HepG2 (cell line): Measurements from ENCODE around the gene WSB1. TPM values are rescaled to one million over a fixed set of nuclear protein-coding genes. Genes with fewer than 3 reads are reported as not detected.

Source experiments
- ATAC-seq: fragments of 200-7000 bp; cut with Tn5 transposase; 3 replicates; pipeline ENCODE4 v1.9.1; 2020; ENCODE audit warnings: mild to moderate bottlenecking, moderate library complexity
- BruUV-seq: library from RNA; stranded (reverse); fragments of 400-500 nt; replicated peaks from 2 replicates; lab custom pipeline; 2021; lab: Mats Ljungman, UMichigan
- CTCF ChIA-PET: fragments of 300-600 bp; formaldehyde crosslinking; extraction: SDS; loops from one replicate; lab custom pipeline; 2021; ENCODE audit warnings: low total read pairs, inconsistent platforms, low intra/inter-chr PET ratio; lab: Yijun Ruan, JAX
- POLR2A ChIA-PET: fragments of 350-600 bp; sonication (Branson Sonifier 250); formaldehyde crosslinking; loops from one replicate; lab custom pipeline; 2020; ENCODE audit warnings: antibody characterized with exemption, inconsistent platforms; lab: Yijun Ruan, JAX
- DNase-seq: peaks from one replicate; pipeline ENCODE4 v3.0.0-alpha.2; 2015; ENCODE audit warnings: low spot score
- FAIRE-seq: peaks from 3 replicates; lab custom pipeline; 2011; peaks lifted over from hg19 to GRCh38; lab: Jason Lieb, UNC
- H2AFZ ChIP-seq: one replicate; pipeline ENCODE4 v1.6.1; 2011; ENCODE audit warnings: low read length, inconsistent platforms
- H3K27ac ChIP-seq: fragments of 300-600 bp; 3 replicates; pipeline ENCODE4 v1.8.0; 2011; ENCODE audit warnings: mixed run types, mild to moderate bottlenecking, mixed read lengths, low read length, inconsistent platforms; ENCODE audit not compliant: insufficient read depth; ENCODE audit errors: extremely low read length
- H3K27me3 ChIP-seq, 2 experiments: fragments of 200-600 bp in 1 of 2; 2 replicates in 1 of 2; 3 replicates in 1 of 2; pipeline versions ENCODE4 v1.6.0 to v1.8.0; 2011; ENCODE audit warnings: low read length in 2 of 2, mild to moderate bottlenecking in 2 of 2, moderate library complexity in 2 of 2, inconsistent platforms in 1 of 2; ENCODE audit not compliant: insufficient read depth in 2 of 2, control insufficient read depth in 1 of 2
- H3K36me3 ChIP-seq, 2 experiments: fragments of 200-600 bp in 1 of 2; replicated peaks in 1 of 2; 2 replicates in 1 of 2; 3 replicates in 1 of 2; pipeline versions ENCODE4 v1.5.1 to v1.8.0; 2011; ENCODE audit warnings: low read length in 2 of 2, inconsistent platforms in 1 of 2; ENCODE audit not compliant: insufficient read depth in 2 of 2, control insufficient read depth in 1 of 2
- H3K4me1 ChIP-seq: 2 replicates; pipeline ENCODE4 v1.5.1; 2012; ENCODE audit warnings: low read length, inconsistent platforms; ENCODE audit not compliant: insufficient read depth
- H3K4me2 ChIP-seq: 2 replicates; pipeline ENCODE4 v1.6.0; 2011; ENCODE audit warnings: low read depth, low read length, inconsistent platforms
- H3K4me3 ChIP-seq, 3 experiments: fragments of 200-600 bp in 1 of 3; sonication (generic), shearing (Covaris generic) in 1 of 3; replicated peaks in 1 of 3; 2 replicates each; pipeline ENCODE4 v1.5.1; 2011 to 2016; ENCODE audit warnings: low read length in 3 of 3, inconsistent platforms in 2 of 3, low read depth in 2 of 3, mild to moderate bottlenecking in 2 of 3, control low read depth in 1 of 3, mixed read lengths in 1 of 3; ENCODE audit not compliant: insufficient read depth in 1 of 3
- H3K79me2 ChIP-seq: one replicate; pipeline ENCODE4 v1.6.1; 2011; ENCODE audit warnings: low read length, inconsistent platforms; ENCODE audit not compliant: insufficient read depth
- H3K9ac ChIP-seq: 2 replicates; pipeline ENCODE4 v1.6.0; 2011; ENCODE audit warnings: mild to moderate bottlenecking, low read depth, low read length, inconsistent platforms; ENCODE audit not compliant: insufficient read depth
- H3K9me3 ChIP-seq: 2 replicates; pipeline ENCODE4 v1.5.1; 2012; ENCODE audit warnings: mild to moderate bottlenecking, low read length
- H4K20me1 ChIP-seq: 2 replicates; pipeline ENCODE4 v1.6.0; 2011; ENCODE audit warnings: inconsistent platforms, mild to moderate bottlenecking, low read length, moderate library complexity; ENCODE audit not compliant: insufficient read depth
- FOXK1 ChIP-seq: sonication (generic); formaldehyde crosslinking; IDR thresholded peaks from 2 replicates; pipeline ENCODE4 v1.4.0; 2020; ENCODE audit warnings: low read depth, missing genetic modification reagents, borderline replicate concordance
- FOXO1 ChIP-seq: sonication (generic); formaldehyde crosslinking; IDR thresholded peaks from 2 replicates; pipeline ENCODE4 v1.4.0; 2020; ENCODE audit warnings: missing genetic modification reagents
- HES4 ChIP-seq: sonication (generic); formaldehyde crosslinking; IDR thresholded peaks from 2 replicates; pipeline ENCODE4 v1.9.0; 2021; ENCODE audit warnings: mild to moderate bottlenecking, missing genetic modification reagents, borderline replicate concordance
- PHF20 ChIP-seq: sonication (generic); formaldehyde crosslinking; IDR thresholded peaks from 2 replicates; pipeline ENCODE4 v1.5.0; 2020; ENCODE audit warnings: mild to moderate bottlenecking, missing genetic modification reagents
- ZNF18 ChIP-seq: sonication (generic); formaldehyde crosslinking; IDR thresholded peaks from 2 replicates; pipeline ENCODE4 v1.8.0; 2022; ENCODE audit warnings: mild to moderate bottlenecking, missing genetic modification reagents; ENCODE audit not compliant: insufficient replicate concordance
- WGBS: methylation state at CpG from one replicate; pipeline ENCODE4 v1.1.6; 2017; ENCODE audit warnings: low lambda C conversion rate; 5-methylcytosine and 5-hydroxymethylcytosine counted together
- in situ Hi-C: cut with HindIII; loops from 2 replicates; pipeline ENCODE4 v1.10.0; 2017; ENCODE audit warnings: low pct_unique_long_range_greater_than_20kb; ENCODE audit not compliant: extremely low pct_ligation_motif_present
- intact Hi-C: fragments of 100-400 bp; cut with micrococcal nuclease; formaldehyde crosslinking; loops from one replicate; pipeline ENCODE4 v1.10.0; 2022; ENCODE audit not compliant: unreplicated experiment
- polyA plus RNA-seq, 8 experiments: library from polyadenylated mRNA; depleted of rRNA in 3 of 8; stranded (reverse) in 7 of 8; unstranded in 1 of 8; fragments of >200 nt; fragmentation: Illumina TruSeq in 4 of 8; extraction: Trizol in 4 of 8; gene quantifications; 2 replicates each; pipeline versions ENCODE4 v1.2.1 to v1.2.3, GENCODE V29; 2011 to 2016; ENCODE audit warnings: low read depth in 4 of 8, missing spikeins in 1 of 8, mixed read lengths in 1 of 8; ENCODE audit not compliant: insufficient read depth in 1 of 8
- total RNA-seq, 5 experiments: library from RNA; depleted of rRNA; stranded (reverse); fragments of >200 nt; fragmentation: Illumina TruSeq; extraction: Trizol; gene quantifications; 2 replicates each; pipeline ENCODE4 v1.2.3, GENCODE V29; 2016; ENCODE audit warnings: low read depth in 1 of 5
- TF ChIP-seq, protein P1 (sequence below): sonication (generic); formaldehyde crosslinking; IDR thresholded peaks from 2 replicates; pipeline ENCODE4 v1.5.0; 2020; ENCODE audit warnings: mild to moderate bottlenecking, missing genetic modification reagents, borderline replicate concordance

Gene WSB1
- total and polyA plus RNA-seq, 2 of the 13 experiments (the other 11 are each of a cell fraction or from before 2014, with no cell fraction given): 81.3 to 294 TPM

GRCh38 chr17:27348196-27348595 is 54.3 kb downstream of the WSB1 start:
- ATAC-seq (no peak), DNase-seq (no peak), FAIRE-seq (no peak)
- H3K4me3 ChIP-seq: no peak overlapping the region
- no peak overlapping the region for H3K4me2 ChIP-seq
- H3K9ac ChIP-seq: no peak overlapping the region
- TF ChIP-seq HES4 (CRISPR knock-in tag) (no peak), PHF20 (no peak), ZNF18 (CRISPR knock-in tag) (no peak), FOXK1 (CRISPR knock-in tag) (no peak), FOXO1 (CRISPR knock-in tag) (no peak)
- TF ChIP-seq, protein P1, sequence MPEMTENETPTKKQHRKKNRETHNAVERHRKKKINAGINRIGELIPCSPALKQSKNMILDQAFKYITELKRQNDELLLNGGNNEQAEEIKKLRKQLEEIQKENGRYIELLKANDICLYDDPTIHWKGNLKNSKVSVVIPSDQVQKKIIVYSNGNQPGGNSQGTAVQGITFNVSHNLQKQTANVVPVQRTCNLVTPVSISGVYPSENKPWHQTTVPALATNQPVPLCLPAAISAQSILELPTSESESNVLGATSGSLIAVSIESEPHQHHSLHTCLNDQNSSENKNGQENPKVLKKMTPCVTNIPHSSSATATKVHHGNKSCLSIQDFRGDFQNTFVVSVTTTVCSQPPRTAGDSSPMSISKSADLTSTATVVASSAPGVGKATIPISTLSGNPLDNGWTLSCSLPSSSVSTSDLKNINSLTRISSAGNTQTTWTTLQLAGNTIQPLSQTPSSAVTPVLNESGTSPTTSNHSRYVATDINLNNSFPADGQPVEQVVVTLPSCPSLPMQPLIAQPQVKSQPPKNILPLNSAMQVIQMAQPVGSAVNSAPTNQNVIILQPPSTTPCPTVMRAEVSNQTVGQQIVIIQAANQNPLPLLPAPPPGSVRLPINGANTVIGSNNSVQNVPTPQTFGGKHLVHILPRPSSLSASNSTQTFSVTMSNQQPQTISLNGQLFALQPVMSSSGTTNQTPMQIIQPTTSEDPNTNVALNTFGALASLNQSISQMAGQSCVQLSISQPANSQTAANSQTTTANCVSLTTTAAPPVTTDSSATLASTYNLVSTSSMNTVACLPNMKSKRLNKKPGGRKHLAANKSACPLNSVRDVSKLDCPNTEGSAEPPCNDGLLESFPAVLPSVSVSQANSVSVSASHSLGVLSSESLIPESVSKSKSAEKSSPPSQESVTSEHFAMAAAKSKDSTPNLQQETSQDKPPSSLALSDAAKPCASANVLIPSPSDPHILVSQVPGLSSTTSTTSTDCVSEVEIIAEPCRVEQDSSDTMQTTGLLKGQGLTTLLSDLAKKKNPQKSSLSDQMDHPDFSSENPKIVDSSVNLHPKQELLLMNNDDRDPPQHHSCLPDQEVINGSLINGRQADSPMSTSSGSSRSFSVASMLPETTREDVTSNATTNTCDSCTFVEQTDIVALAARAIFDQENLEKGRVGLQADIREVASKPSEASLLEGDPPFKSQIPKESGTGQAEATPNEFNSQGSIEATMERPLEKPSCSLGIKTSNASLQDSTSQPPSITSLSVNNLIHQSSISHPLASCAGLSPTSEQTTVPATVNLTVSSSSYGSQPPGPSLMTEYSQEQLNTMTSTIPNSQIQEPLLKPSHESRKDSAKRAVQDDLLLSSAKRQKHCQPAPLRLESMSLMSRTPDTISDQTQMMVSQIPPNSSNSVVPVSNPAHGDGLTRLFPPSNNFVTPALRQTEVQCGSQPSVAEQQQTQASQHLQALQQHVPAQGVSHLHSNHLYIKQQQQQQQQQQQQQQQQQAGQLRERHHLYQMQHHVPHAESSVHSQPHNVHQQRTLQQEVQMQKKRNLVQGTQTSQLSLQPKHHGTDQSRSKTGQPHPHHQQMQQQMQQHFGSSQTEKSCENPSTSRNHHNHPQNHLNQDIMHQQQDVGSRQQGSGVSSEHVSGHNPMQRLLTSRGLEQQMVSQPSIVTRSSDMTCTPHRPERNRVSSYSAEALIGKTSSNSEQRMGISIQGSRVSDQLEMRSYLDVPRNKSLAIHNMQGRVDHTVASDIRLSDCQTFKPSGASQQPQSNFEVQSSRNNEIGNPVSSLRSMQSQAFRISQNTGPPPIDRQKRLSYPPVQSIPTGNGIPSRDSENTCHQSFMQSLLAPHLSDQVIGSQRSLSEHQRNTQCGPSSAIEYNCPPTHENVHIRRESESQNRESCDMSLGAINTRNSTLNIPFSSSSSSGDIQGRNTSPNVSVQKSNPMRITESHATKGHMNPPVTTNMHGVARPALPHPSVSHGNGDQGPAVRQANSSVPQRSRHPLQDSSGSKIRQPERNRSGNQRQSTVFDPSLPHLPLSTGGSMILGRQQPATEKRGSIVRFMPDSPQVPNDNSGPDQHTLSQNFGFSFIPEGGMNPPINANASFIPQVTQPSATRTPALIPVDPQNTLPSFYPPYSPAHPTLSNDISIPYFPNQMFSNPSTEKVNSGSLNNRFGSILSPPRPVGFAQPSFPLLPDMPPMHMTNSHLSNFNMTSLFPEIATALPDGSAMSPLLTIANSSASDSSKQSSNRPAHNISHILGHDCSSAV (CRISPR knock-in tag): no peak
- no peak overlapping the region for H2AFZ ChIP-seq
- H3K27ac ChIP-seq: no peak overlapping the region
- H3K36me3 ChIP-seq: no peaks in the 10 kb centered on the region
- 98% methylated on average over 2 of the region's 2 CpGs for WGBS
- POLR2A ChIA-PET: interaction anchor here (0.6 kb wide), 1 partner anchor 18 kb away, joined by 4 read pairs; no protein-coding TSS in a partner anchor
- CTCF ChIA-PET: no interaction called here
- peaks cover 33% of the 10 kb centered on the region for H3K4me1 ChIP-seq
- H3K79me2 ChIP-seq: peaks cover 8% of the 10 kb centered on the region
- intact Hi-C loops: no loop called here
- in situ Hi-C loops: no loop called here
- no TSS peak for BruUV-seq
- H4K20me1 ChIP-seq: no peaks in the 10 kb centered on the region
- no peaks in the 10 kb centered on the region for H3K27me3 ChIP-seq
- H3K9me3 ChIP-seq: no peaks in the 10 kb centered on the region
